Ascending aorta (tissue), 2 donors: ENCODE measurements around the gene SH3BP5. TPM values are rescaled to one million over a fixed set of nuclear protein-coding genes. Genes with fewer than 3 reads are reported as not detected.

ENCODE experiments used
- DNase-seq, 2 donors: peaks; one replicate each; pipeline ENCODE4 v3.0.0-alpha.2; 2019; ENCODE audit warnings: low spot score in 2 of 2
- H3K27ac ChIP-seq, 2 donors: fragments of 200-600 bp; sonication (generic); one replicate each; pipeline ENCODE4 v1.5.1; 2016 to 2017; ENCODE audit warnings: mild to moderate bottlenecking in 1 of 2
- H3K27me3 ChIP-seq: fragments of 200-600 bp; sonication (generic); one replicate; pipeline ENCODE4 v1.5.1; 2017
- H3K36me3 ChIP-seq, 2 donors: fragments of 200-600 bp; sonication (generic); one replicate each; pipeline ENCODE4 v1.5.1; 2016
- H3K4me1 ChIP-seq, 2 donors: fragments of 200-600 bp; sonication (generic); one replicate each; pipeline ENCODE4 v1.5.1; 2016 to 2017; ENCODE audit warnings: mild to moderate bottlenecking in 1 of 2
- H3K4me3 ChIP-seq, 2 donors: fragments of 200-600 bp; sonication (generic); one replicate each; pipeline ENCODE4 v1.5.1; 2016 to 2017; ENCODE audit warnings: mild to moderate bottlenecking in 1 of 2
- H3K9me3 ChIP-seq, 2 donors: fragments of 200-600 bp; sonication (generic); one replicate each; pipeline ENCODE4 v1.5.1; 2016
- CTCF ChIP-seq, 3 experiments: fragments of 200-600 bp in 2 of 3; fragments of 450-650 bp in 1 of 3; sonication (generic) in 2 of 3; IDR thresholded peaks; one replicate each; pipeline ENCODE4 v1.5.1; 2016 to 2019; ENCODE audit warnings: antibody characterized with exemption in 3 of 3, mild to moderate bottlenecking in 1 of 3, moderate library complexity in 1 of 3
- intact Hi-C: fragments of 100-400 bp; cut with DNase I; formaldehyde crosslinking; loops from one replicate; pipeline ENCODE4 v1.15.1; 2023
- total RNA-seq: library from RNA; depleted of rRNA; stranded (reverse); fragments of >200 nt; gene quantifications from one replicate; pipeline ENCODE4 v1.1.0, GENCODE V29; 2016

The SH3BP5 gene
- total RNA-seq, 1 donor from 2014 or later, result 65.9 TPM

- intact Hi-C loops, result no loop called here
- Histone ChIP-seq H3K27ac (no peak overlapping the region), H3K9me3 (no peaks in the 10 kb centered on the region), H3K36me3 (no peaks in the 10 kb centered on the region), H3K4me1 (peaks cover 13 to 36% of the 10 kb centered on the region in 2 donors), H3K4me3 (no peak overlapping the region), H3K27me3 (no peaks in the 10 kb centered on the region)
- TF ChIP-seq CTCF (IDR thresholded peaks at IDR 0.05), result no peak
- DNase-seq, result no peak
These were observed 5.7 kb downstream of the SH3BP5 start for GRCh38 chr3:15326673-15327072.

GRCh38 chr3:15326037-15326436 lies 6.3 kb downstream of the SH3BP5 start:
- intact Hi-C loops, result no loop called here
- peak overlapping the region; percentile 51 to 63 for H3K27ac ChIP-seq
- H3K9me3 ChIP-seq, result no peaks in the 10 kb centered on the region
- no peaks in the 10 kb centered on the region for H3K36me3 ChIP-seq
- H3K4me1 ChIP-seq, result peaks cover 13 to 40% of the 10 kb centered on the region in 2 donors
- TF ChIP-seq CTCF (IDR thresholded peaks at IDR 0.05), result no peak
- H3K27me3 ChIP-seq, result no peaks in the 10 kb centered on the region
- DNase-seq, result no peak
- no peak overlapping the region for H3K4me3 ChIP-seq

GRCh38 chr3:15325228-15325627 lies 7.2 kb downstream of the SH3BP5 start:
- intact Hi-C loops, result no loop called here
- DNase-seq, result no peak
- H3K4me1 ChIP-seq, result peaks cover 13 to 42% of the 10 kb centered on the region in 2 donors
- H3K9me3 ChIP-seq, result no peaks in the 10 kb centered on the region
- H3K4me3 ChIP-seq, result no peak overlapping the region
- H3K27ac ChIP-seq, result peak overlapping the region; percentile 51 to 63
- no peaks in the 10 kb centered on the region for H3K36me3 ChIP-seq
- no peaks in the 10 kb centered on the region for H3K27me3 ChIP-seq
- TF ChIP-seq CTCF (IDR thresholded peaks at IDR 0.05), result no peak

GRCh38 chr3:15324379-15324808 lies 8.0 kb downstream of the SH3BP5 start:
- Histone ChIP-seq H3K9me3 (no peaks in the 10 kb centered on the region), H3K27me3 (no peaks in the 10 kb centered on the region), H3K4me3 (no peak overlapping the region), H3K4me1 (peaks cover 14 to 46% of the 10 kb centered on the region in 2 donors), H3K27ac (peak overlapping the region; percentile 51 to 63), H3K36me3 (no peaks in the 10 kb centered on the region)
- no peak for DNase-seq
- intact Hi-C loops, result no loop called here
- TF ChIP-seq CTCF (IDR thresholded peaks at IDR 0.05), result no peak

- Histone ChIP-seq H3K9me3 (no peaks in the 10 kb centered on the region), H3K4me1 (peaks cover 21 to 54% of the 10 kb centered on the region in 2 donors), H3K36me3 (no peaks in the 10 kb centered on the region), H3K4me3 (no peak overlapping the region), H3K27me3 (no peaks in the 10 kb centered on the region), H3K27ac (peak overlapping the region; percentile 84 to 87)
- intact Hi-C loops, result no loop called here
- TF ChIP-seq CTCF (IDR thresholded peaks at IDR 0.05), result no peak
- no peak for DNase-seq
These were observed 9.3 kb downstream of the SH3BP5 start for GRCh38 chr3:15323063-15323462.

- DNase-seq, result no peak
- no peak for TF ChIP-seq CTCF (IDR thresholded peaks at IDR 0.05)
- Histone ChIP-seq H3K4me3 (no peak overlapping the region), H3K27me3 (no peaks in the 10 kb centered on the region), H3K27ac (peak overlapping the region; percentile 84 to 87), H3K4me1 (peaks cover 21 to 69% of the 10 kb centered on the region in 2 donors), H3K9me3 (no peaks in the 10 kb centered on the region), H3K36me3 (no peaks in the 10 kb centered on the region)
- intact Hi-C loops, result no loop called here
These were observed 11.0 kb downstream of the SH3BP5 start for GRCh38 chr3:15321349-15321748.
